CD4-positive, alpha-beta T cell treated with Interleukin-15 for 4 hours (primary cell): ENCODE data around the gene TMC8.
"Not testable (repeated sequence)": the region's sequence is repeated elsewhere in the genome, so short reads cannot be mapped to it uniquely, and the experiment has no call there.

Experiments used
- DNase-seq: peaks from one replicate; pipeline ENCODE4 v3.0.0-alpha.2; 2020; ENCODE audit warnings: low spot score

The TMC8 gene

GRCh38 chr17:78163881-78164747 is 33.5 kb downstream of the TMC8 start:
- no peak for DNase-seq

- DNase-seq: no peak
Observed at GRCh38 chr17:78164748-78165607, 34.4 kb downstream of the TMC8 start.

- DNase-seq: no peak
Observed at GRCh38 chr17:78166416-78166815, 35.8 kb downstream of the TMC8 start.

- peak; percentile 88 for DNase-seq
Observed at GRCh38 chr17:78168242-78168902, 37.8 kb downstream of the TMC8 start, which contains the start of gene SYNGR2. Gene SYNGR2, plus strand, starts transcription at chr17:78168581. Its CDS starts 36 bp downstream, at chr17:78168617.

- peak; percentile 48 for DNase-seq
Observed at GRCh38 chr17:78168903-78169793, 38.6 kb downstream of the TMC8 start.

- DNase-seq: no peak
Observed at GRCh38 chr17:78170692-78171590, 40.4 kb downstream of the TMC8 start.

- not testable (repeated sequence) for DNase-seq
Observed at GRCh38 chr17:78171591-78172248, 41.1 kb downstream of the TMC8 start.

GRCh38 chr17:78172249-78173051 is 41.9 kb downstream of the TMC8 start:
- no peak for DNase-seq

- peak; percentile 38 for DNase-seq
Observed at GRCh38 chr17:78173097-78173715, 42.6 kb downstream of the TMC8 start.

GRCh38 chr17:78174346-78174869 is 43.8 kb downstream of the TMC8 start:
- no peak for DNase-seq

- no peak for DNase-seq
Observed at GRCh38 chr17:78174870-78175642, 44.5 kb downstream of the TMC8 start.

GRCh38 chr17:78175643-78175981 is 45.0 kb downstream of the TMC8 start:
- DNase-seq: no peak

GRCh38 chr17:78176548-78177025 is 46.0 kb downstream of the TMC8 start:
- peak; percentile 79 for DNase-seq

- DNase-seq: no peak
Observed at GRCh38 chr17:78179372-78179771, 48.8 kb downstream of the TMC8 start.

GRCh38 chr17:78180083-78180482 is 49.5 kb downstream of the TMC8 start:
- no peak for DNase-seq

GRCh38 chr17:78180508-78180907 is 49.9 kb downstream of the TMC8 start:
- DNase-seq: no peak

- DNase-seq: no peak
Observed at GRCh38 chr17:78182504-78182903, 51.9 kb downstream of the TMC8 start.
